ENCODE data around the gene ME3. TPM values are rescaled to one million over a fixed set of nuclear protein-coding genes. Genes with fewer than 3 reads are reported as not detected.

The ME3 gene
- total RNA-seq, 1 experiment from 2014 or later = 35.3 TPM

DNA sequence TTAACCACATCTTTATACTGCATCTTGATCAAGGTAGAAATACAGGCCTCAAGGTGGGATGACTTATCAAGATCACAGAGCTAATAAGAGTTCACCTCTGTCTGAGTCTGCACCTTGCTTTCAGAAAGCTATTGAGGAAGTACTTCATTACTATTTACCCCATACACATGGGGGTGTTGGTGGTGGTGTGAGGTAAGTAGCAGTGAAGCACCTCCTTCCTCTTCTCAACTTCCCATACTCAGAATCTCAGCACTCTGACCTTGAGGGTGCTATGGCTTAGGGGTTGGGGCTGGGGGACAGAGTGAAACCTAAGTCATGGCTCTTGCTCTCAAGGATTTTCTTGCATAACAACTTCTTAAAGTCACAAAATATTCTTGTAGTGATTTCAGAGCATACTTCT, 56.9 kb downstream of the ME3 start:
- Histone ChIP-seq H3K4me1 (ENCODE audit: control insufficient read depth, insufficient read depth, low read length) (peaks cover 3% of the 10 kb centered on the region), H3K27me3 (ENCODE audit: control insufficient read depth, insufficient read depth, low read length) (no peaks in the 10 kb centered on the region), H3K9me3 (ENCODE audit: control insufficient read depth, insufficient read depth, low read depth, low read length) (peaks cover 41% of the 10 kb centered on the region; the same call in 1 of the 2 replicates), H3K27ac (ENCODE audit: low read length) (peak overlapping the region; percentile 13; the same call in 1 of the 2 replicates), H3K36me3 (ENCODE audit: control insufficient read depth, insufficient read depth, low read length) (no peaks in the 10 kb centered on the region), H3K4me3 (ENCODE audit: low read depth in 2 of 2, low read length in 2 of 2) (no peak overlapping the region)
- ChIA-PET CTCF (no interaction called here), POLR2A (no interaction called here)
- in situ Hi-C loops (cut with HindIII; ENCODE audit: low pct_unique_long_range_greater_than_20kb, low sequenced_read_pairs) = no loop called here
- intact Hi-C loops (cut with micrococcal nuclease; ENCODE audit: unreplicated experiment) = loop anchor here (10.0 kb wide), 1 partner anchor 251 kb away; no protein-coding TSS in a partner anchor
- DNase-seq (ENCODE audit: low read depth, low spot score) (no peak), ATAC-seq (no peak)
- no TSS peak for BruUV-seq (replicated peaks)
- TF ChIP-seq CTCF (IDR thresholded peaks at IDR 0.05) (no peak), REST (IDR thresholded peaks at IDR 0.05; ENCODE audit: insufficient read depth in 1 of 2, low read depth in 2 of 2, low read length in 1 of 2) (no peak), SIN3A (IDR thresholded peaks at IDR 0.05; ENCODE audit: borderline replicate concordance, insufficient read depth, low read depth, low read length) (no peak), POLR2AphosphoS5 (IDR thresholded peaks at IDR 0.05; ENCODE audit: low read depth, low read length) (no peak), TCF7L2 (IDR thresholded peaks at IDR 0.05; ENCODE audit: low read depth, low read length) (no peak)

DNA sequence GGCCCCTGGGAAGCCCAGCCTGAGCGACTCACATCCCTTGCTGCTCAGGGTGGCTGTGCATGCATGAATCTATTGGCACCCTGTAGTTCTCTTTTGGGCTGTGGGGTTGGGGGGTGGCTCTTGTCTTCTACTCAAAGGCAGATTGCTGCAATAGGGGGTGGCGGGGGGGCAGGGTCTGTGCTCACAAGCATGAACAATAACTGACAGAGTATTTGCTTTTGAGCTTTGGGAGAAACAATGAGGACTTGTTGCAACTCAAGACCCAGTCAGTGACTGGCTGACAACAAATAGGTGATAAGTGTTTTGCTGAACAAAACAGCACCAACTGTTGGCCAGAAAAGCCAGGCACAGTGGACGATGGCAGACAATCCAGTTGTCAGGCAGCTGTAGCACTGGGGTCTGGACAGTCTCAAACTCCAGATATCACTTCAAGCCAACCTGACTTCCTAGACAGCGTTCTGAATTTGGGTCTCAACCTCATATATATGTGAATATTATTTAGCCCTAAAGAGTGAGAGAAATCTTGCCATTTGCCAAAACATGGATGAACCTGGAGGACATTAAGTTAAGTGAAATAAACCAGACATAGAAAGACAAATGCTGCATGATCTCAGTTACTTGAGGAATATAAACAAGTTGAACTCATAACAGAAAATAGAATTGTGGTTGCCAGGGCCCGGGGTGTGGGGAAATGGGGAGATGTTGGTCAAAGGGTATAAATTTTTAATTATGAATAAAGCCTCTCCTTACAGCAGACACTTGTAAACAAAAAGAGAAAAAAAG, 61.7 kb downstream of the ME3 start:
- no TSS peak for BruUV-seq (replicated peaks)
- peaks cover 50% of the 10 kb centered on the region for H3K4me1 ChIP-seq (ENCODE audit: control insufficient read depth, insufficient read depth, low read length)
- H3K27ac ChIP-seq (ENCODE audit: low read length) = peak overlapping the region; percentile 78
- TF ChIP-seq TCF7L2 (IDR thresholded peaks at IDR 0.05; ENCODE audit: low read depth, low read length) (no peak), SIN3A (IDR thresholded peaks at IDR 0.05; ENCODE audit: borderline replicate concordance, insufficient read depth, low read depth, low read length) (no peak), REST (IDR thresholded peaks at IDR 0.05; ENCODE audit: insufficient read depth in 1 of 2, low read depth in 2 of 2, low read length in 1 of 2) (no peak), CTCF (IDR thresholded peaks at IDR 0.05) (peak; percentile 30), POLR2AphosphoS5 (IDR thresholded peaks at IDR 0.05; ENCODE audit: low read depth, low read length) (no peak)
- no peak overlapping the region for H3K4me3 ChIP-seq (ENCODE audit: low read depth in 2 of 2, low read length in 2 of 2)
- ChIA-PET POLR2A (no interaction called here), CTCF (no interaction called here)
- intact Hi-C loops (cut with micrococcal nuclease; ENCODE audit: unreplicated experiment) = loop anchor here (10.0 kb wide), 1 partner anchor 246 kb away; no protein-coding TSS in a partner anchor
- ATAC-seq (peak; percentile 65), DNase-seq (ENCODE audit: low read depth, low spot score) (no peak)
- in situ Hi-C loops (cut with HindIII; ENCODE audit: low pct_unique_long_range_greater_than_20kb, low sequenced_read_pairs) = no loop called here
- H3K27me3 ChIP-seq (ENCODE audit: control insufficient read depth, insufficient read depth, low read length) = no peaks in the 10 kb centered on the region
- no peaks in the 10 kb centered on the region for H3K36me3 ChIP-seq (ENCODE audit: control insufficient read depth, insufficient read depth, low read length)
- H3K9me3 ChIP-seq (ENCODE audit: control insufficient read depth, insufficient read depth, low read depth, low read length) = peaks cover 20% of the 10 kb centered on the region; the same call in 1 of the 2 replicates
